ENCODE data around the gene PHACTR1.

GRCh38 chr6:13253272-13253671 is 536.7 kb downstream of the PHACTR1 start:
- TF ChIP-seq EP300 (IDR thresholded peaks at IDR 0.05; ENCODE audit: low read depth) (no peak), POLR2AphosphoS5 (IDR thresholded peaks at IDR 0.05) (no peak)
- TF ChIP-seq, protein P1, sequence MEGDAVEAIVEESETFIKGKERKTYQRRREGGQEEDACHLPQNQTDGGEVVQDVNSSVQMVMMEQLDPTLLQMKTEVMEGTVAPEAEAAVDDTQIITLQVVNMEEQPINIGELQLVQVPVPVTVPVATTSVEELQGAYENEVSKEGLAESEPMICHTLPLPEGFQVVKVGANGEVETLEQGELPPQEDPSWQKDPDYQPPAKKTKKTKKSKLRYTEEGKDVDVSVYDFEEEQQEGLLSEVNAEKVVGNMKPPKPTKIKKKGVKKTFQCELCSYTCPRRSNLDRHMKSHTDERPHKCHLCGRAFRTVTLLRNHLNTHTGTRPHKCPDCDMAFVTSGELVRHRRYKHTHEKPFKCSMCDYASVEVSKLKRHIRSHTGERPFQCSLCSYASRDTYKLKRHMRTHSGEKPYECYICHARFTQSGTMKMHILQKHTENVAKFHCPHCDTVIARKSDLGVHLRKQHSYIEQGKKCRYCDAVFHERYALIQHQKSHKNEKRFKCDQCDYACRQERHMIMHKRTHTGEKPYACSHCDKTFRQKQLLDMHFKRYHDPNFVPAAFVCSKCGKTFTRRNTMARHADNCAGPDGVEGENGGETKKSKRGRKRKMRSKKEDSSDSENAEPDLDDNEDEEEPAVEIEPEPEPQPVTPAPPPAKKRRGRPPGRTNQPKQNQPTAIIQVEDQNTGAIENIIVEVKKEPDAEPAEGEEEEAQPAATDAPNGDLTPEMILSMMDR (IDR thresholded peaks at IDR 0.05): no peak
